ENCODE data around the gene HRH1. TPM values are rescaled to one million over a fixed set of nuclear protein-coding genes. Genes with fewer than 3 reads are reported as not detected.

Gene HRH1
- total RNA-seq, 4 donors from 2014 or later = 1.8 to 16.3 (median 6.3) TPM

DNA sequence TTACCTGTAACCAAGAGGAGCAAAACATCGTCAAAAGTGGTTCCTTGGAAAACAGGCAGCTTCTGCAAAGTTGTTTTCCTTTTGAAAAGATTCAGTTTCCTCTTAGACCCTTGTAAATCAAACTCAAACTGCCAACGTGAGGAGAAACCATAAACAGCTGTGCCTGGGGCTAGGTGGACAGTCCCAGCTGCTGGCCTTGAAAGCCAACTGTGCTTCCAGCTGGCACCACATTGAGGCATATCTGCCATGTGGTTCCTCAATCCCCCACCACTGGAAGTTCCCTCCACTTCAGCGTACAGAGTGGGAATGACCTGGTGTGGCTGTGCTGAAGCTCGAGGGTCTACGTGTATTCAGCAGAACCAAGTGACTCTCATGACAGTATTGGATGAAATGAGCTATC is 40.9 kb downstream of the HRH1 start:
- TF ChIP-seq, protein P1, sequence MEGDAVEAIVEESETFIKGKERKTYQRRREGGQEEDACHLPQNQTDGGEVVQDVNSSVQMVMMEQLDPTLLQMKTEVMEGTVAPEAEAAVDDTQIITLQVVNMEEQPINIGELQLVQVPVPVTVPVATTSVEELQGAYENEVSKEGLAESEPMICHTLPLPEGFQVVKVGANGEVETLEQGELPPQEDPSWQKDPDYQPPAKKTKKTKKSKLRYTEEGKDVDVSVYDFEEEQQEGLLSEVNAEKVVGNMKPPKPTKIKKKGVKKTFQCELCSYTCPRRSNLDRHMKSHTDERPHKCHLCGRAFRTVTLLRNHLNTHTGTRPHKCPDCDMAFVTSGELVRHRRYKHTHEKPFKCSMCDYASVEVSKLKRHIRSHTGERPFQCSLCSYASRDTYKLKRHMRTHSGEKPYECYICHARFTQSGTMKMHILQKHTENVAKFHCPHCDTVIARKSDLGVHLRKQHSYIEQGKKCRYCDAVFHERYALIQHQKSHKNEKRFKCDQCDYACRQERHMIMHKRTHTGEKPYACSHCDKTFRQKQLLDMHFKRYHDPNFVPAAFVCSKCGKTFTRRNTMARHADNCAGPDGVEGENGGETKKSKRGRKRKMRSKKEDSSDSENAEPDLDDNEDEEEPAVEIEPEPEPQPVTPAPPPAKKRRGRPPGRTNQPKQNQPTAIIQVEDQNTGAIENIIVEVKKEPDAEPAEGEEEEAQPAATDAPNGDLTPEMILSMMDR (IDR thresholded peaks at IDR 0.05) = no peak
- no peak for TF ChIP-seq POLR2A (IDR thresholded peaks at IDR 0.05)
- intact Hi-C loops (cut with DNase I; ENCODE audit: low total_unique reads) = no loop called here
- Histone ChIP-seq H3K36me3 (no peaks in the 10 kb centered on the region), H3K9me3 (no peaks in the 10 kb centered on the region), H3K27me3 (no peaks in the 10 kb centered on the region), H3K4me3 (no peak overlapping the region), H3K27ac (peak overlapping the region; percentile 35 to 40), H3K4me1 (peaks cover 0 to 3% of the 10 kb centered on the region in 2 donors)
- DNase-seq = no peak

DNA sequence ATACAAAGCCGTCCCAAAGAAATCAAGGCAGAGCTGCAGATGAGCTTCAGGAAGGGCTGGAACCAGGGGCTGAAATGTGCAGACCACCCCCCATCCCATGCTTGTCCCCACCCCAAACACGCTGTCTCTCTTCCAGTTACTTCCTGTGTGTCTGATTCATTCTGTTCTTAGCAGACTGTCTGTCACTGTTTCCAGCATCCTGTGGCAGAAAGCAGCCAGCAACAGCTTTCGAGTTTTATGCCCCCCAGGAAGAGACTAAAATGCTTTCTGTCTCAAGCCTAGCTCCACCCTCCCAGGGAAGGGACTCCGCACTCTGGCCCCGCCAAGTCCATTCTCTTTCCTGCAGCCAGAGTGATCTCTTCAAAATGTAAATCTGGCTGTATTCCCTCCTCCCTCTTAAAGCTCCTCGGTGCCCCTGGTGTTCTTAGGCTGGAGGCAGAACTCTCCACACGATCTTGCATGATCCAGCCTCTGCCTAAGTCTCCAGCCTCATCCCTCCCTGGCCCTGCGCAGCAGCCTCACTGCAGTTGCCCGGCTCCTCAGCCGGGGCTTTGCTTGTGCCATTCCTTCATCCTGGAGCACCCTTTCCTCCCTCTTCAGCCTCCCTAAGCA is 41.5 kb downstream of the HRH1 start:
- no peak for DNase-seq
- Histone ChIP-seq H3K4me3 (no peak overlapping the region), H3K4me1 (peaks cover 0 to 3% of the 10 kb centered on the region in 2 donors), H3K27me3 (no peaks in the 10 kb centered on the region), H3K36me3 (no peaks in the 10 kb centered on the region), H3K9me3 (no peaks in the 10 kb centered on the region), H3K27ac (peak overlapping the region; percentile 35 to 40)
- intact Hi-C loops (cut with DNase I; ENCODE audit: low total_unique reads) = no loop called here
- TF ChIP-seq POLR2A (IDR thresholded peaks at IDR 0.05) = no peak
- TF ChIP-seq, protein P1 (IDR thresholded peaks at IDR 0.05) = no peak

- Histone ChIP-seq H3K27me3 (no peaks in the 10 kb centered on the region), H3K27ac (no peak overlapping the region), H3K4me1 (peaks cover 0 to 3% of the 10 kb centered on the region in 2 donors), H3K36me3 (no peaks in the 10 kb centered on the region), H3K4me3 (no peak overlapping the region), H3K9me3 (no peaks in the 10 kb centered on the region)
- intact Hi-C loops (cut with DNase I; ENCODE audit: low total_unique reads) = no loop called here
- no peak for DNase-seq
- TF ChIP-seq POLR2A (IDR thresholded peaks at IDR 0.05) = no peak
- TF ChIP-seq, protein P1 (IDR thresholded peaks at IDR 0.05) = no peak
These were observed 43.2 kb downstream of the HRH1 start for GRCh38 chr3:11197484-11197883.

- no peak for TF ChIP-seq POLR2A (IDR thresholded peaks at IDR 0.05)
- TF ChIP-seq, protein P1 (IDR thresholded peaks at IDR 0.05) = no peak
- no peak overlapping the region for H3K27ac ChIP-seq
- H3K9me3 ChIP-seq = no peaks in the 10 kb centered on the region
- no peak overlapping the region for H3K4me3 ChIP-seq
- no peaks in the 10 kb centered on the region for H3K27me3 ChIP-seq
- intact Hi-C loops (cut with DNase I; ENCODE audit: low total_unique reads) = no loop called here
- peaks cover 0 to 3% of the 10 kb centered on the region in 2 donors for H3K4me1 ChIP-seq
- no peak for DNase-seq
- H3K36me3 ChIP-seq = no peaks in the 10 kb centered on the region
These were observed 43.8 kb downstream of the HRH1 start for GRCh38 chr3:11198070-11198469.

GRCh38 chr3:11198495-11198894 is 44.2 kb downstream of the HRH1 start:
- H3K27me3 ChIP-seq = no peaks in the 10 kb centered on the region
- H3K9me3 ChIP-seq = no peaks in the 10 kb centered on the region
- no peak overlapping the region for H3K4me3 ChIP-seq
- no peaks in the 10 kb centered on the region for H3K36me3 ChIP-seq
- intact Hi-C loops (cut with DNase I; ENCODE audit: low total_unique reads) = no loop called here
- no peak for DNase-seq
- H3K27ac ChIP-seq = no peak overlapping the region
- H3K4me1 ChIP-seq = peaks cover 0 to 3% of the 10 kb centered on the region in 2 donors
- TF ChIP-seq, protein P1 (IDR thresholded peaks at IDR 0.05) = no peak
- TF ChIP-seq POLR2A (IDR thresholded peaks at IDR 0.05) = no peak

Data from uterus (tissue), 4 donors.